OCI-LY3 (cell line): ENCODE measurements around the gene AGAP1.

Experiments used
- H2AFZ ChIP-seq: fragments of 200-600, 300-600 bp; shearing (Covaris generic); 2 replicates; pipeline ENCODE4 v1.6.0; 2014; ENCODE audit warnings: antibody characterized with exemption, low read depth, low read length
- H3K27ac ChIP-seq: fragments of 200-600, 300-600 bp; sonication (generic); 2 replicates; pipeline ENCODE4 v1.5.1; 2014; ENCODE audit warnings: mild to moderate bottlenecking, low read length, moderate library complexity, mixed read lengths
- H3K27me3 ChIP-seq: fragments of 200-600, 300-600 bp; sonication (generic); 2 replicates; pipeline ENCODE4 v1.6.1; 2014; ENCODE audit warnings: low read depth, low read length, mixed read lengths
- H3K36me3 ChIP-seq: fragments of 200-600, 300-600 bp; sonication (generic); replicated peaks from 2 replicates; pipeline ENCODE3; 2014; ENCODE audit warnings: low read depth, low read length, mixed read lengths
- H3K4me1 ChIP-seq: fragments of 300-600, 200-600 bp; sonication (generic); 2 replicates; pipeline ENCODE4 v1.6.1; 2014; ENCODE audit warnings: low read length, mixed read lengths
- H3K4me2 ChIP-seq: fragments of 200-600, 300-600 bp; sonication (generic); 2 replicates; pipeline ENCODE4 v1.6.1; 2014; ENCODE audit warnings: low read length, mixed read lengths
- H3K4me3 ChIP-seq: fragments of 300-600, 200-600 bp; sonication (generic); 2 replicates; pipeline ENCODE4 v1.5.1; 2014; ENCODE audit warnings: antibody characterized with exemption, mild to moderate bottlenecking, low read length, moderate library complexity
- H3K79me2 ChIP-seq: fragments of 300-600, 200-600 bp; shearing (Covaris generic); 2 replicates; pipeline ENCODE4 v1.6.1; 2014; ENCODE audit warnings: mild to moderate bottlenecking, low read length, mixed read lengths
- H3K9ac ChIP-seq: fragments of 300-600, 200-600 bp; shearing (Covaris generic); 2 replicates; pipeline ENCODE4 v1.6.0; 2014; ENCODE audit warnings: mild to moderate bottlenecking, low read length, moderate library complexity
- H3K9me3 ChIP-seq: fragments of 200-600, 300-600 bp; shearing (Covaris generic); 2 replicates; pipeline ENCODE4 v1.6.1; 2014; ENCODE audit warnings: low read length, mixed read lengths; ENCODE audit not compliant: insufficient read depth
- H4K20me1 ChIP-seq: fragments of 200-600, 300-600 bp; sonication (generic); 2 replicates; pipeline ENCODE4 v1.6.1; 2016; ENCODE audit warnings: low read length, mixed read lengths; ENCODE audit not compliant: insufficient read depth
- CTCF ChIP-seq: fragments of 200-600, 300-600 bp; sonication (generic); IDR thresholded peaks from 2 replicates; pipeline ENCODE4 v1.5.1; 2014; ENCODE audit warnings: antibody characterized with exemption, low read length, low read depth
- EZH2phosphoT487 ChIP-seq: fragments of 200-600 bp; shearing (Covaris generic); IDR thresholded peaks from 2 replicates; pipeline ENCODE4 v1.6.1; 2018; ENCODE audit warnings: antibody characterized with exemption, mixed run types, low read depth

AGAP1 gene

GRCh38 chr2:235737840-235738239 is 244.0 kb downstream of the AGAP1 start:
- no peaks in the 10 kb centered on the region for H3K9me3 ChIP-seq
- no peak overlapping the region for H3K9ac ChIP-seq
- H3K79me2 ChIP-seq: no peaks in the 10 kb centered on the region
- TF ChIP-seq CTCF (no peak), EZH2phosphoT487 (no peak)
- H2AFZ ChIP-seq: no peak overlapping the region
- no peaks in the 10 kb centered on the region for H3K36me3 ChIP-seq
- H3K4me1 ChIP-seq: no peaks in the 10 kb centered on the region
- H4K20me1 ChIP-seq: no peaks in the 10 kb centered on the region
- H3K4me2 ChIP-seq: no peak overlapping the region
- no peak overlapping the region for H3K4me3 ChIP-seq
- no peak overlapping the region for H3K27ac ChIP-seq
- H3K27me3 ChIP-seq: no peaks in the 10 kb centered on the region

- Histone ChIP-seq H3K27ac (no peak overlapping the region), H3K36me3 (no peaks in the 10 kb centered on the region), H3K4me3 (no peak overlapping the region), H3K4me2 (no peak overlapping the region), H3K9me3 (no peaks in the 10 kb centered on the region), H3K27me3 (no peaks in the 10 kb centered on the region), H2AFZ (no peak overlapping the region), H4K20me1 (no peaks in the 10 kb centered on the region), H3K4me1 (no peaks in the 10 kb centered on the region), H3K79me2 (no peaks in the 10 kb centered on the region), H3K9ac (no peak overlapping the region)
- no peak for TF ChIP-seq CTCF
- TF ChIP-seq EZH2phosphoT487: no peak
Measured at GRCh38 chr2:235739704-235740415, 246.0 kb downstream of the AGAP1 start.

GRCh38 chr2:235740821-235741220 is 247.0 kb downstream of the AGAP1 start:
- Histone ChIP-seq H3K36me3 (no peaks in the 10 kb centered on the region), H3K9me3 (no peaks in the 10 kb centered on the region), H3K4me2 (no peak overlapping the region), H3K4me3 (no peak overlapping the region), H2AFZ (no peak overlapping the region), H3K27me3 (no peaks in the 10 kb centered on the region), H3K79me2 (no peaks in the 10 kb centered on the region), H3K27ac (no peak overlapping the region), H4K20me1 (no peaks in the 10 kb centered on the region), H3K4me1 (no peaks in the 10 kb centered on the region), H3K9ac (no peak overlapping the region)
- no peak for TF ChIP-seq EZH2phosphoT487
- no peak for TF ChIP-seq CTCF

GRCh38 chr2:235744161-235744560 is 250.3 kb downstream of the AGAP1 start:
- no peaks in the 10 kb centered on the region for H3K79me2 ChIP-seq
- H3K36me3 ChIP-seq: no peaks in the 10 kb centered on the region
- H3K4me2 ChIP-seq: no peak overlapping the region
- H3K9me3 ChIP-seq: no peaks in the 10 kb centered on the region
- no peak overlapping the region for H3K27ac ChIP-seq
- H3K4me3 ChIP-seq: no peak overlapping the region
- TF ChIP-seq EZH2phosphoT487: no peak
- TF ChIP-seq CTCF: no peak
- H4K20me1 ChIP-seq: no peaks in the 10 kb centered on the region
- no peaks in the 10 kb centered on the region for H3K4me1 ChIP-seq
- no peaks in the 10 kb centered on the region for H3K27me3 ChIP-seq
- no peak overlapping the region for H3K9ac ChIP-seq
- no peak overlapping the region for H2AFZ ChIP-seq
